GM21423 (cell line): ENCODE results near the gene BPHL.
"Not testable (repeated sequence)": the region's sequence is repeated elsewhere in the genome, so short reads cannot be mapped to it uniquely, and the experiment has no call there.

Experiments
- ATAC-seq: cut with Tn5 transposase; IDR thresholded peaks from one replicate; pipeline ENCODE4 v1.9.1; 2021; ENCODE audit warnings: mild to moderate bottlenecking, moderate library complexity; ENCODE audit not compliant: unreplicated experiment

The BPHL gene

GRCh38 chr6:3155416-3155815 is 36.9 kb downstream of the BPHL start:
- not testable (repeated sequence) for ATAC-seq

GRCh38 chr6:3156184-3157130 is 37.9 kb downstream of the BPHL start:
- ATAC-seq = not testable (repeated sequence)

GRCh38 chr6:3157131-3157933 is 38.8 kb downstream of the BPHL start, which contains the start of gene TUBB2A:
Gene TUBB2A (minus strand): TSS chr6:3157544. CDS start chr6:3157463, 81 bp downstream.
- peak; percentile 79 for ATAC-seq

- no peak for ATAC-seq
These were observed 41.6 kb downstream of the BPHL start for GRCh38 chr6:3159805-3160781.

GRCh38 chr6:3162067-3162497 is 43.6 kb downstream of the BPHL start:
- no peak for ATAC-seq

GRCh38 chr6:3162565-3163247 is 44.2 kb downstream of the BPHL start:
- peak; percentile 67 for ATAC-seq

- no peak for ATAC-seq
These were observed 44.7 kb downstream of the BPHL start for GRCh38 chr6:3163248-3163594.

GRCh38 chr6:3164388-3164787 is 45.9 kb downstream of the BPHL start:
- ATAC-seq = no peak

GRCh38 chr6:3165631-3166534 is 47.4 kb downstream of the BPHL start:
- ATAC-seq = no peak

GRCh38 chr6:3166535-3167225 is 48.2 kb downstream of the BPHL start:
- ATAC-seq = not testable (repeated sequence)

GRCh38 chr6:3168046-3168445 is 49.5 kb downstream of the BPHL start:
- not testable (repeated sequence) for ATAC-seq

- ATAC-seq = not testable (repeated sequence)
These were observed 52.2 kb downstream of the BPHL start for GRCh38 chr6:3170676-3171075.

GRCh38 chr6:3171313-3172175 is 53.0 kb downstream of the BPHL start:
- ATAC-seq = not testable (repeated sequence)

- not testable (repeated sequence) for ATAC-seq
These were observed 54.3 kb downstream of the BPHL start for GRCh38 chr6:3172789-3173188.

- not testable (repeated sequence) for ATAC-seq
These were observed 55.2 kb downstream of the BPHL start for GRCh38 chr6:3173636-3174089.

- ATAC-seq = no peak
These were observed 57.3 kb downstream of the BPHL start for GRCh38 chr6:3175715-3176402.
